Endothelial cell of hepatic sinusoid (primary cell): ENCODE data around the gene EGFR.
"Not testable (repeated sequence)": the region's sequence is repeated elsewhere in the genome, so short reads cannot be mapped to it uniquely, and the experiment has no call there.

Source experiments
- in situ Hi-C: cut with HindIII; loops from 2 replicates; pipeline ENCODE4 v1.10.0; 2017; ENCODE audit warnings: low sequenced_read_pairs

EGFR gene

DNA sequence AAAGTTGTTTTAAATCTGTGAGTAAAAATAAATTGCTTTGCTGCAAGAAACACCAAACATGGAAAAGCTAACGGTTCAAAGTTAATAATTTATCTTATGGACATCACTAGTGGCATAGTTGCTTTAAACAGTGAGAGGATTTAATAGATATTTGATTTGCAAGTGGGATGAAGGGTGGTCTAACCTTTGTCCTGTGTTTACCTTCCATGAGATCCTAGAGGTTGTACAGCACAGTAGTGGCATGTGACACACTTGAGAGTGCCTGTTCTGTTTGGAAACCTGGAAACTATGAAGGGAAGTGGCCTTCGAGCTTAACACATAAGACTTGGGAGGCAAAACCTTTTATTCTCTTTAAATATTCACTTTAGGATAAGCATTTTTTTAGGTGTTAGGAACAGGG is 16.0 kb downstream of the EGFR start:
- in situ Hi-C loops: no loop called here

- in situ Hi-C loops: not testable (repeated sequence)
Observed at GRCh38 chr7:55035410-55035809, 16.6 kb downstream of the EGFR start.

DNA sequence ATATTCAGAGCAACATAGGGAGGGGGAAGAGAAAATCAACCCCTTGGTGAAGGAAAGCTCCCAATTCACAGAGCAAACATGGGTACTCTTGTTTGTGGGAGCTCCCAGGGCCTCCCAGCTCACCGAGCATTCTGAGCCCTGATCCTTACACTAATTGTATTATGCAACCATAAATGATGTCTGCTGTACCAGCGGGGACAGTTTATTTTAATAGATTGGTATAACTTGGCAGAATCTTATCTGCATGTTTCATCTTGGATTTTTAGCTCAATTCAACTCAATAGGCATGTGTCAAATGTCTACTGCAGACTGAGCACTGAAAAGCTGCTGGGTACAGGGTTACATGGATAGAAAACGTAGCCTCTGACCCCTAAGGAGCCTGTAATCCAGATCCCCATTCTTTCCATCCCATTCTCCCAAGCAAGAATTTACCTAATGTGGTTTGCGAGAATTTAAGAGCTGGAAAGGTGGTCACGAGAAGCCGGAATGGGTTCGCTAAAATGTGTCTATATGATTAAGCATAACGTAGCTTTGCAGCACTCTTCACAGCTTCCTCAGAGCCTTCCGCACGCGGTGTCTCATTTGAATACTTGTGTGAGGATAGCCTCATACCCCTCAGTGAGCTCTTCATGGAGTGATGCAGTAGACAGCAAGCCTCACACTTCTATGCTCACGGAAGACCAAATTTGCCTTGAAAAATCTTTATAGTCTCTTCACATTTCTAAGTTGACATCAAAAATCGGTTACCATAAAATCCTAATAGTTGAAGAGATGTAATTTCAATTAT is 18.3 kb downstream of the EGFR start:
- in situ Hi-C loops: no loop called here

- in situ Hi-C loops: no loop called here
Observed at GRCh38 chr7:55043691-55044370, 25.0 kb downstream of the EGFR start.

DNA sequence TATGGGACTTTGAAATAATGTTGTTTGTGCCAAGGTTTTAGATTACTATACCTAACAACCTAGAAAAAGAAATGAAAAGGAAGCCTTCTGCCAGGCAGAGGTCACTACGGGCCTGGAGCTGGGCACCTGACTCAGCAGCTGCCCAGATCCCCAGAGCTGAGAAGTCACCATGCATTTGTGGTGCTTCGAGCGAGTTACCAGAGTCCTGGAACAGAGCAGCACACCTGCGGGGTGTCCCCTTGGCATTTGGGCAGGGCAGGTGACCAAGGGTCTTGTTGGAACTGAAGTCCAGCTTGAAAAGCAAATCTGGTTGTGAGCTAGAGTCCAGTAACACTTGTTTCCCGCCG is 25.5 kb downstream of the EGFR start:
- in situ Hi-C loops: no loop called here

- in situ Hi-C loops: no loop called here
Observed at GRCh38 chr7:55044791-55045190, 26.0 kb downstream of the EGFR start.

- in situ Hi-C loops: no loop called here
Observed at GRCh38 chr7:55046582-55047342, 27.9 kb downstream of the EGFR start.

- in situ Hi-C loops: no loop called here
Observed at GRCh38 chr7:55048221-55048859, 29.5 kb downstream of the EGFR start.

- in situ Hi-C loops: no loop called here
Observed at GRCh38 chr7:55050281-55050680, 31.5 kb downstream of the EGFR start.

- in situ Hi-C loops: no loop called here
Observed at GRCh38 chr7:55052081-55052480, 33.3 kb downstream of the EGFR start.

DNA sequence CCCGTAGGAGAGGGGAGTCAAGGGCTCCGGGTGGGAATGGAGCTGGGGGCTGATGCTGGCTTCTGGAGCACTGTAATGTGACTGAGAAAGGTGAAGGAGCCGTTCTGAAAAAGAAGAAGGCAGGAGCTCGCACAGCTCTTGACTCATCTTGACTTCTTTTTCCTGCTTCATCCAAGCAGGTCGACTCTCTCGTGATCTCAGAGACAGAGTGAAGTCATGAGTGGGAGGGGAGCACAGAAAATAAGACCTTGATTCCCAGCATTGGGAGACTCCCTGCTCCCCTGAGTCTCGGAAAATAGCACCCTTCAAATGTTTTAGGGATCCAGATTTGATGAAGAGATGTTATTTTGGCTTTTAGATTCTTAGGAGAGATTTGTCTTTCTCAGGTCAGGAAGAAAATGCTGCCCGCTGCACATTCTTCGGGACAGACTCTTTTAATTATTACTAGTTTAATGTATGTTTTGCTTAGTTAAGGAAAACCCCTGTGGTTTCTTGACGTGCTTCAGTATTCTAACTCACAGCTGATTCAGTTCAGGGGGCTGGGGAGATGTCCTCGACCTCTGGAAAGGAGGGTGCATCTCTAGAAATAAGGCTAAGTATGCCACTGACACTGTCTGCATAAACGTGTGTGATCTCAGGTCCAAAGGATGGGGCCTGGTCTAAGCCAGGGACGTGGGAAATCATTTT is 34.1 kb downstream of the EGFR start:
- in situ Hi-C loops: no loop called here

- in situ Hi-C loops: no loop called here
Observed at GRCh38 chr7:55053651-55054571, 35.1 kb downstream of the EGFR start.

- in situ Hi-C loops: no loop called here
Observed at GRCh38 chr7:55054758-55055157, 35.9 kb downstream of the EGFR start.

- in situ Hi-C loops: no loop called here
Observed at GRCh38 chr7:55055479-55055878, 36.7 kb downstream of the EGFR start.

- in situ Hi-C loops: no loop called here
Observed at GRCh38 chr7:55056068-55056467, 37.3 kb downstream of the EGFR start.

- in situ Hi-C loops: no loop called here
Observed at GRCh38 chr7:55056577-55057480, 38.0 kb downstream of the EGFR start.

DNA sequence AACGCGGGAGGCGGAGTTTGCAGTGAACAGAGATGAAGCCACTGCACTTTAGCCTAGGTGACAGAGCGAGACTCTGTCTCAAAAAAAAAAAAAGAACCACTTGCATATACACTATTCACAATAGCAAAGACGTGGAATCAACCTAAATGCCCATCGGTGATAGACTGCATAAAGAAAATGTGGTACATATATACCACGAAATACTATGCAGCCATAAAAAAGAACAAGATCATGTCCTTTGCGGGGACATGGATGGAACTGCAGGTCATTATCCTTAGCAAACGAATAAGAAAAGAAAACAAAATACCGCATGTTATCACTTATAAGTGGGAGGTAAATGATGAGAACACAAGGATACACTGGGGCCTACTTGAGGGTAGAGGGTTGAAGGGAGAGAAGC is 39.5 kb downstream of the EGFR start:
- in situ Hi-C loops: no loop called here

GRCh38 chr7:55059021-55059420 is 40.2 kb downstream of the EGFR start:
- in situ Hi-C loops: no loop called here

- in situ Hi-C loops: no loop called here
Observed at GRCh38 chr7:55060085-55060484, 41.3 kb downstream of the EGFR start.
